RPMI8226 (cell line): ENCODE results near the gene PLXNA2.
A peak's percentile ranks its signal among the peaks of the same experiment; 100 is the strongest.

Experiments used
- DNase-seq: peaks from one replicate; pipeline ENCODE4 v3.0.0-alpha.2; 2015

Gene PLXNA2

GRCh38 chr1:208178091-208178529 is 66.1 kb downstream of the PLXNA2 start:
- peak; percentile 82 for DNase-seq

- peak; percentile 89 for DNase-seq
Measured at GRCh38 chr1:208177656-208178055, 66.5 kb downstream of the PLXNA2 start.

- DNase-seq, result no peak
Measured at GRCh38 chr1:208176649-208177048, 67.5 kb downstream of the PLXNA2 start.

GRCh38 chr1:208175508-208175895 is 68.7 kb downstream of the PLXNA2 start:
- DNase-seq, result no peak

GRCh38 chr1:208174731-208175507 is 69.3 kb downstream of the PLXNA2 start:
- no peak for DNase-seq

GRCh38 chr1:208174200-208174599 is 70.0 kb downstream of the PLXNA2 start:
- DNase-seq, result no peak

GRCh38 chr1:208173749-208174148 is 70.4 kb downstream of the PLXNA2 start:
- no peak for DNase-seq

GRCh38 chr1:208172423-208173145 is 71.6 kb downstream of the PLXNA2 start:
- no peak for DNase-seq

- no peak for DNase-seq
Measured at GRCh38 chr1:208171616-208172422, 72.4 kb downstream of the PLXNA2 start.

GRCh38 chr1:208170252-208170651 is 73.9 kb downstream of the PLXNA2 start:
- peak; percentile 94 for DNase-seq

GRCh38 chr1:208169081-208169879 is 74.9 kb downstream of the PLXNA2 start:
- no peak for DNase-seq

GRCh38 chr1:208167261-208167869 is 76.8 kb downstream of the PLXNA2 start:
- no peak for DNase-seq

GRCh38 chr1:208166340-208167138 is 77.6 kb downstream of the PLXNA2 start:
- DNase-seq, result peak; percentile 85

- no peak for DNase-seq
Measured at GRCh38 chr1:208165659-208166058, 78.5 kb downstream of the PLXNA2 start.

GRCh38 chr1:208164609-208165008 is 79.6 kb downstream of the PLXNA2 start:
- no peak for DNase-seq

- DNase-seq, result no peak
Measured at GRCh38 chr1:208163539-208163938, 80.6 kb downstream of the PLXNA2 start.

- no peak for DNase-seq
Measured at GRCh38 chr1:208162903-208163302, 81.3 kb downstream of the PLXNA2 start.

GRCh38 chr1:208161656-208162375 is 82.4 kb downstream of the PLXNA2 start:
- no peak for DNase-seq

GRCh38 chr1:208161005-208161404 is 83.2 kb downstream of the PLXNA2 start:
- no peak for DNase-seq

GRCh38 chr1:208160259-208160819 is 83.8 kb downstream of the PLXNA2 start:
- peak; percentile 22 for DNase-seq
